Cardiac fibroblast (primary cell): Measurements from ENCODE around the gene LIMCH1.

Source experiments
- DNase-seq, 2 donors: peaks; one replicate each; pipeline versions ENCODE4 v3.0.0 to v3.0.0-alpha.2; 2010; ENCODE audit warnings: low read depth in 2 of 2
- H3K4me3 ChIP-seq, 2 donors: replicated peaks in 1 of 2; 1 replicate in 1 of 2; 2 replicates in 1 of 2; pipeline ENCODE4 v1.5.1; 2011; ENCODE audit warnings: low read depth in 2 of 2, low read length in 2 of 2, mild to moderate bottlenecking in 2 of 2, moderate library complexity in 1 of 2
- TF ChIP-seq, protein P1 (sequence below): IDR thresholded peaks from one replicate; pipeline ENCODE4 v1.5.1; 2011; ENCODE audit warnings: low read depth, mild to moderate bottlenecking, low read length, inconsistent platforms

LIMCH1 gene

DNA sequence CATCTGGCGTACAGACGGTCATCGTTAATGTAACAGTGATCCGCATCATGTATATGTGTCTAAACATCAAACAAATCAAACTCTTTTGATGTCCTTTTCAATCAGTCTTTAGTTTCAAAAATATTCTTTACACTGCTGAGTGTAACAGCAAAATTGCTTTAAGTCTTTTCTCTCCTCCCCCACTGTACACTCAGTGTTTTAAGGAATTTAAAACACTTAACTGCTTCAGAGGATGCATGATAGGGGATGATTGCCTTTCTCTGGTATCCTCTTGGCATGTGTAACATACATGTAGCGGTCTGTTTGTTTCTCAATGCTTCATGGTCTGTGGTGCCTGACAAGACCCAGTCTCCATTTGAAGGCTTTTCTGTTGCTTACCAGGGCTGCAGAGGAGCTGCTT is 41.6 kb downstream of the LIMCH1 start:
- DNase-seq, result no peak
- TF ChIP-seq, protein P1, sequence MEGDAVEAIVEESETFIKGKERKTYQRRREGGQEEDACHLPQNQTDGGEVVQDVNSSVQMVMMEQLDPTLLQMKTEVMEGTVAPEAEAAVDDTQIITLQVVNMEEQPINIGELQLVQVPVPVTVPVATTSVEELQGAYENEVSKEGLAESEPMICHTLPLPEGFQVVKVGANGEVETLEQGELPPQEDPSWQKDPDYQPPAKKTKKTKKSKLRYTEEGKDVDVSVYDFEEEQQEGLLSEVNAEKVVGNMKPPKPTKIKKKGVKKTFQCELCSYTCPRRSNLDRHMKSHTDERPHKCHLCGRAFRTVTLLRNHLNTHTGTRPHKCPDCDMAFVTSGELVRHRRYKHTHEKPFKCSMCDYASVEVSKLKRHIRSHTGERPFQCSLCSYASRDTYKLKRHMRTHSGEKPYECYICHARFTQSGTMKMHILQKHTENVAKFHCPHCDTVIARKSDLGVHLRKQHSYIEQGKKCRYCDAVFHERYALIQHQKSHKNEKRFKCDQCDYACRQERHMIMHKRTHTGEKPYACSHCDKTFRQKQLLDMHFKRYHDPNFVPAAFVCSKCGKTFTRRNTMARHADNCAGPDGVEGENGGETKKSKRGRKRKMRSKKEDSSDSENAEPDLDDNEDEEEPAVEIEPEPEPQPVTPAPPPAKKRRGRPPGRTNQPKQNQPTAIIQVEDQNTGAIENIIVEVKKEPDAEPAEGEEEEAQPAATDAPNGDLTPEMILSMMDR, result no peak
- H3K4me3 ChIP-seq, result no peak overlapping the region

DNA sequence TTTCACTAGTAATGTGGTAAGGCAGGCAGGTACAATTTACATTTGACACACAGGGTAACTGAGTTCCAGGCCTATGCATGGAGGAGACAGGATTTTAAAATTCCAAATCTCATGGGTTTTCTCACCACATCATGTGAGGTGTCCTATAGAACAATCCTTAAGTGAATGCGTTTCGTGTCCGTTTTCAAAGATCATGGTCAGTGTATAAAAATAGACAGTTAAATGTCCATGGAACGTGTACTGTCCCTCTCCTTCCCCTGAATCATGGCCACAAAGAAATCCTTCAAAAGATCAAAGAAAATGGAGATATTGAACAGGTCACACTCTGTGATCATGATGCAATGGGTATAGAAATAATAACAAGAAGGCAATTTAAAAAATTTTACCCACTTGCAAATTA is 42.0 kb downstream of the LIMCH1 start:
- no peak overlapping the region for H3K4me3 ChIP-seq
- no peak for DNase-seq
- TF ChIP-seq, protein P1, result no peak

DNA sequence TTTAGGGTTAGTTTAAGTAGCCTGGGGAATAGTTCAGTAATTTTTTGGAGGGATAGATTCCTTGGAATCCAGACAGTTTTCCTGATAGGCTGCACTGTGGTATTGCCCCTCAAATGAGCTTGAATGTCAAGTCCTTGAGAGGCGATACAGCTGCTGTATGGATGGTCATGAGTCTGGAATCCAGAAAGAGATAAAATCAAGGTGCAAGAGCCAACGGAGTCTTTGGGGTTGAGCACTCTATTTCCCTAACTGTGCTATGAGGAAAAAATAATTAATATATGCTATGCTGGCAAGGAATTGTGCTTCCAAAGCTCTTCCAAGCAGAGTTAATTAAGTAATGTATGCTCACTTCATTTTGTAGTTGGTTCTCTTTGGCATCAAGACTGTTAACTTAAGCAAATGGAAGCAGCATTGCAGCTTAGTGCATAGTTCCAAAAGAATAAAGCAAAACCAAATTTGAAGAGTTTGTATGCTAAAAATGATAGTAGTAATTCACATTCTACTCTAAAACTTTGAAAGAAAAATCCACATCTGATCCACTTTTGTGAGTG is 48.8 kb downstream of the LIMCH1 start:
- no peak overlapping the region for H3K4me3 ChIP-seq
- DNase-seq, result peak in 1 of 2 donors; percentile 23
- TF ChIP-seq, protein P1, result no peak

DNA sequence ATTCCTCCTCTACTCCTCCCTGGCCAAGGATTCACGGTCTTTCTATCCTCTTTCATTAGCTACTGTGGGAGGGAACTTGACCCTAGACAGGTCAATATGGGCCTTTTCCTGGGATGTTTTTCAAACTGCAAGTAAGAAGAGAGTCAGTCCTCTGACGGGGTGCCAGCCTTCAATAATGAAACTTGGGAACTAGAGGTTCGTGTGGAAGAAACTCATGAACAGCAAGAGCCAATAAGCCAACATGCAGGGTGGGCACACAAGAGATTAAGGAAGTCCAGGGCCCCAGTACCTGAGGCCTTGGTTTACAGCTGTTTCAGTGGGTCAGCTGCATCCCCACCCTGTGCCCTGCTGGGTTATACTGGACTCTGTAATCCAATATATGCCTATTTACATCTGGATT is 49.3 kb downstream of the LIMCH1 start:
- TF ChIP-seq, protein P1, result no peak

DNA sequence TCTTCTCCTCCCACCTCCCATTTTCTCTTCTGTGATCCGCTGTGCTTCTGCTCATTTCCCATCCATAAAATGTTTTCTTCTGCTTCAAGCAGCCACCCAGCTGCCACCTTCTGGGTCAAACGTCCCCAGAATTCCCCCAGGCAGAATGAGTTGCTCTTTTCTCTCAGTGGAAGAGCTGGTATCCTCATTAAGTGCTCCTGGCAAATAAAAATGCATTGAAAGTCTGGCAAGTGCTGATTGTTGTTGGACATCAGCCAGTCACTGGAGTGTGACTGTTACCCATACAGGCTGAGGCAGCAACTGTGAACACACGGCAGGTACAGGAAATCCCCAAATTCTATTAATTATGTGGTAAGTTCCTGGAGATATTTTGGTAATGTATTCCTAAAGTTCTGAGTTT is 52.6 kb downstream of the LIMCH1 start:
- no peak for DNase-seq
- no peak overlapping the region for H3K4me3 ChIP-seq
- TF ChIP-seq, protein P1, result no peak

More for the DNA sequence above, 49.3 kb downstream of the LIMCH1 start:
- no peak for DNase-seq
- no peak overlapping the region for H3K4me3 ChIP-seq

DNA sequence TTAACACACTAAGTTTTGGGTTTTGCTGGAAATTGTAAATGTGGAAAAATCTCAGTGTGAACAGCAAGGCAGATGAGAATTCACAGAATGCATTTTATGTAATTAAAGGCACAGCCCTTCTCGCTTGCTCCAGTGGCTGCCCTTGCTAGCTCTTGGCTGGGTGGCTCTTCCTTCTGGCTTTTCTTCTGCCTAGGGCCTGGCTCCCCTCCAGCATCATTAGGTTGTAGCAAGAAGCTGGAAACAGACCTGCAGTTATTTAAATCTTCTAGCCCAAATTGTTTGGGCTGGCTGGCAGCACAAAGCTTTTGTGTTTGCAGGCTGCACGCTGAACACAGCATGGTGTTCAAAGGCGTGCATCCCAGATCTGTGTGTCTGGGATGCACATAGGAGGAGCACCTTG is 56.5 kb downstream of the LIMCH1 start:
- TF ChIP-seq, protein P1, result no peak
- H3K4me3 ChIP-seq, result no peak overlapping the region
- DNase-seq, result peak in 1 of 2 donors; percentile 43

DNA sequence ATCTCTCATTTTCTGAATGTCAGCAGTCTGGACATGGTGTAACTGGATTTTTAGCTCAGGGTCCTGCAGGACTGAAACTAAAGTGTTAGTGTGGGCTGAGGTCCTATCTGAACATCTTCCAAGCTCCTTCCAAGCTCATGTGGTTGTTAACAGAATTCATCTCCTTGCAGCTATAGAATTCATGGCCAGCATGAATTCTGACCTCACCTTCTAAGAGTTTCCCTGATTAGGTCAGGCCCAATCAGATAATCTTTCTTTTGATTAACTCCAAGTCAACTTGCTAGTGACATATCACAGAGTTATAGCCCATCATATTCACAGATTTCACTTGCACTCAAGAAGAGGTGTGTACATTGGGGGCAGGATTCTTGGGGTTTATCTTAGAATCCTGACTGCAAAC is 59.5 kb downstream of the LIMCH1 start:
- no peak overlapping the region for H3K4me3 ChIP-seq
- TF ChIP-seq, protein P1, result no peak
- no peak for DNase-seq
